ENCODE data around the gene PRKCA. TPM values are rescaled to one million over a fixed set of nuclear protein-coding genes. Genes with fewer than 3 reads are reported as not detected.
"Not testable (repeated sequence)": the region's sequence is repeated elsewhere in the genome, so short reads cannot be mapped to it uniquely, and the experiment has no call there.

The PRKCA gene
- total RNA-seq, 1 donor from 2014 or later, result 3.9 TPM

DNA sequence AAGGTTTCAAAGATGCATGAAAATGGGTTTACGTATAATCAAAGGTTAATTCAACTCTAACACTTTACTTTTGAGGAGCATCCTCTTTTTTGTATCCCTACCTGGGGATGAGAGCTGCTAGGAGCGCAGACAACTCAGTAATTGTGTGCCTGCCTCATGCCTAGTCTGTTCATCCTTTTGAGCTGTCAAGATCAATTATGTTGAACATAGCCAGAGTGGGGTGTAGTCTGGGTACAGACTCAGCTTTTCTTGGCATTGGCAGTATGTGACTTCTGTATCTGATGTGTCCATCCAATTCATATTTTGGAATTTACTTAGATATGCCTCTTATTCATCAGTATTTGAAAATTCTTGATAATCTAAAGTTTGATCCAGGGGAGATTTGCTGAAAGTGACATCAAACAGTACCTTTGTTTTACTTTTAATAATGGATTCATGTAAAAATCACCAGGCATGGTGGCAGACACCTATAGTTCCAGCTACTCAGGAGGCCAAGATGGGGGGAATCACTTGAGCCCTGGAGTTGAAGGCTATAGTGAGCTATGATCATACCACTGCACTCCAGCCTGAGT lies 24.1 kb downstream of the PRKCA start:
- no peak for DNase-seq

DNA sequence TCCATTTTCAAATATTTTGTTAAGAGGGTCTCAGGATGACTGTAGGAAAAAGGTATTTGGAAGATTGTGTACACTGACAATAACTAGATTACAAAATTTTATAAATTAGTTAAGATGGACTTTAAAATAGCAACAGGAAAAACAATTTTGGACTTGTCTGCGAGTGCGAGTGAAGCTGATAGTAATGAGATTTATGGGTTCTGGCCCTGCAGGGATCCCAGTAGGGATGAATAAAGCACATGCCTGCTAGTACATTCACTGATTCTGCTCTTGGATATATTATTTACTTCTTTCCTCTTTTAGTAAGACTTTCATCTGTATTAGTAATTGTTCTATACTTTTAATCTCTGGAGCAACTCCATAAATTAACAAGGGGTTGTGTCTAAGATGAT lies 28.2 kb downstream of the PRKCA start:
- no peak for DNase-seq

DNA sequence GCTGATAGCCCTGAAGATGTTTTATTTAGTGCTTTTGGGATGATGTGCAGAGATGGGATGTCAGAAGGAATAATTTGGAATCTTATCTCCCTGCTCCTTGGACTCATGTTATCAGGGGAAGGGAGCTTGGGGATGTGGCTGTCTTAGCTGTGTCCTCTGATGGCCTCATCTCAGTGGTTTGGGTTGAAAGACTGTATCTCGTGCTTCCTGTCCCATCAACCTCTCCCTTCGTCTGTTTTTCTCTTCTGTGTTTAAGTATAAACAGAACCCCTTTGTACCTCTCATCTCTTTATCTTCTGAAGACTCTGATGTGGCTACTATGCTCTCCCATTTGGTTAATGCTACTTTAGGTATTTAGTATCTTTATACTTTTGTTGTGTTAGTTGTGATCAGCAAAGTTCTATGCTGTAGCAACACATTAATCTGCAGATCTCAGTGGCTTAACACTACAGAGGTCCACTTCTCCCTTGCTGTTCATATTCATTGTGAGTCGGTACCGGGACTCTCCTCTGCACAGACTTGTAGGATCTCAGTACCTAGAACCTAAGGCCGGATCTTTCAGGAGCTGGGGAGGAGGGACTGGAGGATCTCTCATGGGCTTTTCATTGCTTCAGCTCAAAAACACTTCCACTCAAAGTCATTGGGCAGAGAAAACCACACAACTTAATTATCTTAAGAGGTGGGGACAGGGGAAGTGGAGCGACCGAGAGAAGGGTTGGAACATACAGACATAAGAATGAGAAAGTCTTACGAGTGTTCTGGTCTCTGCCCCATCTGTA lies 28.8 kb downstream of the PRKCA start:
- no peak for DNase-seq

DNA sequence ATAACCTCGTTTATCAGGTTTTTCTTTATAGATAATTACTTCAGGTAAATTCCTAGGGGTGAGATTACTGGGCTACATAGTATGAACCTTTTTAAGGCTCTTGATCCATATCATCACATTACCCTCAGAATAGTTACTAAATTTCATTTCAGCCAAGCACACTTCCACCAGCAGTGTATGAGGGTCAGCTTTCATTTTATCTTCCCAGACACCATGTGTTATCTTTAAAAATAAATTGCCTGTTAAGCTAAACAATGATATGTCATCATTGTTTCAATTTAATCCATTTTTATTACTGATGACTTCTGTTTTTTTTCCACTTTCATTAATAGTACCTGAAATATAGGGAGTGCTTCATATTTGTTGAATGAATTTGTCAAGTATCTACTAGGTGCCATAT lies 33.4 kb downstream of the PRKCA start:
- DNase-seq, result no peak

DNA sequence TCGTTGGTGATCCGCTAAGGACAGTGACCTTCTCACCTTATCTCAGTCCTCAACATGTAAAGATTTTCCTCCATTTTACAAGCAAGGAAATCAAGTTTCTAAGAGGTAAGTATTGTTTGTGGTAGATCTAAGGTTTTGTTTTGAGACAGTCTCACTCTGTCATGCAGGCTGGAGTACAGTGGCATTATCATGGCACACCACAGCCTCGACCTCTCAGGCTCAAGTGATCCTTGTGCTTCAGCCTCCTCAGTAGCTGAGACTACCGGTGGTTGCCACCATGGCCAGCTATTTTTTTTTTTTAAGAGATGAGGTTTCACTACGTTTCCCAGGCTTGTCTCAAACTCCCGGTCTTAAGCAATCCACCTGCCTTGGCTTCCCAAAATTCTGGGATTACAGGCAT lies 34.9 kb downstream of the PRKCA start:
- no peak for DNase-seq

DNA sequence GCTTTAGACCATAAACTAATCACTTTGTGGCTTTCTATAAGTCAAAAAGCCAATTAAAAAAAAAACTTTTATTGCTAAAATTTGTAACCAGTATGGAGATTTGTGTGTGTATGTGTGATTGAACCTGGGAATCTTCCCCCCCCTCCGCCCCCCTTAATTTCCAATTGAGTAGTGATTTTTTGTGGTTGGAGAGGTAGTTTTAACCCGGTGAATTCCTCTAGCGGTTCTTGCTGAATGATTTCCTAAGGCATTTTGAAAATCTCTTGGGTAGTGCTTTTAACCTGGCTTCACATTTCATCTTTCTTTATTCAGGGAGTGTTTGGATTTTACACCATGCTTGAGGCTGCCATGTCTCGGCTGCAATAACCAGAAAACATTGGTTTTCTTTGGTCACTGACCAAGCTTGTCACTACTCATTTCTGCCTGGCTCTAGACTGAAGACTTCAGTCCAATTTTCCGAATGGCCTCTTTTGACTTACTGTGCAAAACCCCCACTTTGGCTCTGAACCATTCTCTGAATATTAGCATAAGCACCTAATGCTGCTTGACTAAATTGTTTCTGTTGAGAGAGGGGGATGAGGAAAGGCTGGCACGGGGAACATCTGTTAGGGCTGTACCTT lies 35.6 kb downstream of the PRKCA start:
- no peak for DNase-seq

DNA sequence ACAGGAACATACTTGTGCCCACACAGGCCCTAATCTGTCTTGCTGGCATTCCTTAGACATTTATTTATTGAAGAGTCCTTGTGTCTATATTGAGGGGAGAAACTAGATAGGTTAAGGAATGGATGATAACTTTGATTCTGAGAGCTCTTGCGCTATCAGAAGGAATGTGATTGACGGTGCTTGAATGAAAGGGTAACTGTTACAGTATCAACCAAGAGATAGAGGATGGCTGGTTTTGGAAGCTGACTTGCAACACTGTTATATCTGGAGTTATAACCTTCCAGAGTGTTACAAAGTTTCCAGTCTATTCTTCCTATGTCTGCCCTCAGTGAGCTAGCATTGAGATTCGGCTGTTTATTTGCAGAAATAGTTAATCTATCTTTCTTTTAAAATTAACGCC lies 36.5 kb downstream of the PRKCA start:
- no peak for DNase-seq

DNA sequence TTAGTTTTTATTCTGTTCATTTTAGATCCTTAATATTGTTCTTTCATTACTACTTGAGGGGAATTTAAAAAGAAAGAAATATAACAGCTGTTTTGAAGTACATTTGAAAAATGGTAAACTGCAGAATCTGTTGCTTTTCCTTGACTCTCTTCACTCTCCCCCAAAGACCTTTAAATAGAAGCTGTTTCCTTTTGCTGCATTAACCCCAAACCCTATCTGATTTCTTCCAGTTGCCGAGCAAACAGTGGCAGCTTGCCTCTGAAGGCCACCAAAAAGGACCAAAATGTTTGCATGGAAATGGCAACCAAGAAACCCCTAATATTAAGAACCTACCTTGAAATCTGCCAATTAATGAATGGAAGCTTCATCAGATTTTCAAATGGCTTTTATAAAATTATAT lies 37.1 kb downstream of the PRKCA start:
- no peak for DNase-seq

DNA sequence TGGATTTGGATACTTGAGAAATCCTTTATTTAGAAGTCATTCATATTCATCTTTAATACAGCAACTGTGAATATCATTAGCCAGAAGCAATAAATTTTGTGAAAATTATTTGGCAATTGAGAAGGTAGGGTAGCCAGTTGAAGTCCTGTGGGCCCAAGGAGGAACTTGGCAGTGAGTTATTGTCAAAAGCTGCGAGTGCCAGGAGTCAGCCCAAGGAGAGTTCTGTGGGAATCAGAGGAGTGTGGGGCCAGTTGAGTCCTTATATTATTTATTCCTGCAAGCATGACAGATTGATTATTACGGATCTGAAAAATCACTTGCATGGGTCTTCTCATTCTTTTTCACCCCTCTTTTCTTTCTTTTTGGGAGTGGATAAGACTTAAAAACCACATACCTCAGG lies 38.3 kb downstream of the PRKCA start:
- no peak for DNase-seq

DNA sequence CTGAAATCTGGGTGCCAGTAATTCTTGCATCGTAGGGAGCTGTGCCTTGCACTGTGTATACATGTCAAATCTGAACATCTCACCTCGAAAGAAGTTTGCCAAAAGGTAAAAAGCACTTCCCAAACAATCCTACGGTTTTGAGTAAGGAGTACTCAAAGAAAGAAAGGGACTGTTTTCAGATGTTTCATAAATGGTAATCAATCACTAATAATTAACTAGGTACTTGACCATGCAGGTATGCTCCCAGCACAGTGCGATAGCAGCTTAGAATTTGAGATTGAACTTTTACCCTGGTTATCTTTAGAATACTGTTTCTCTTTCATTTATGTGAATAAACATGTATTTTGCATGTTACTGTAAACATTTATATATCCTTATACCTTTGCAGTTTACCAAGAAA lies 39.0 kb downstream of the PRKCA start:
- DNase-seq, result no peak

DNA sequence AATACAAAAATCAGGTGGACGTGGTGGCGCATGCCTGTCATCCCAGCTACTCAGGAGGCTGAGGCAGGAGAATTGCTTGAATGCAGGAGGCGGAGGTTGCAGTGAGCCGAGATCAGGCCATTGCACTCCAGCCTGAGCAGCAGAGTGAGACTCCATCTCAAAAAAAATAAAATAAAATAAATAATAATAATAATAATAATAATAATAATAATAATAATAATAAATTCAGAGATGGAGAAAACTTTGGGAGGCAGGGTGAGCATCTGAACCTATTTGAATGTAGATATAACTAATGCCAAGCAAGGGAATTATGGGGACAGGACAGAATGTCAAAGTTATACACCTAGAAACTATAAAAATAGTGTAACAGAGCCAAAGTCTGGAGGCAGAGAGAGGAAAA lies 39.9 kb downstream of the PRKCA start:
- DNase-seq, result not testable (repeated sequence)

DNA sequence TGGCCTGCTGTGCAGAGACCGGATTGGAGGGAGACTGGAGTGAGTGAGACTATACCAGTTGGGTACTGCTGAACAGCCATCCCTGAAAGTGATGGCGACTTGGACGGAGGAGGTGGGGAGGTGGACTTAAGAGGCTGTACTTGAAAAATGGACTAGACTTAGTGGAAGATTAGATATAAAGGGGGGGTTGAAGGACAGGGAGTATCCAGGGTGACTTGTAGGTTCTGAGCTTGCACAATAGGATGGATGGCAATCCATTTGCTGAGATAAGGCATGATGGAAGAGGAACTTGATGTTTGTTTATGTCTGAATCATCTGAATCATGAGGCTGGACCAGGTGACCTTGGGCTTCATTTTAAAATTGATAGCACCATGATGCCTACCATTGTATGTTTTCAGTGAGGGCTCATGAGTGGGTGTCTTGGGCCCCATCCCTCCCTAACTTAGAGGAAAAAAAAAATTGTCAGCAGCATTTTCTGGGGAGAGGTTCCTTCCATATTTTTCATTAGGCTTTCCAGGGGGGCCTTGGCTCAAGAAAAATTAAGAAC lies 41.2 kb downstream of the PRKCA start:
- DNase-seq, result no peak

DNA sequence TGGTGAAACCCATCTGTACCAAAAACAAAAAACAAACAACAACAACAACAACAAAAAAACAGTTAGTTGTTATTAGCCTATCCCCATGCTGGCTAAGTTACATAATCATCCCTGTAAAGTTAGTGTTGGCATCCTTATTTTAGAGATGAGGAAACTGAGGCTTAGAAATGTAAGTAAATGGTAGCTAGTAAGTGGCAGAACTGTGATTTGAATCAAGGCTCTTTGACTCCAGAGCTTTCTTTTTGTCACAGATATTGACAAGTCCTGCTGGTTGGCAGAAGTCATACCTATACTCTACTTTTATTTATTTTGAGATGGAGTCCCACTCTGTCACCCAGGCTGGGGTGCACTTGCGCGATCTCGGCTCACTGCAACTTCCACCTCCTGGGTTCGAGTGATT lies 42.1 kb downstream of the PRKCA start:
- no peak for DNase-seq

DNA sequence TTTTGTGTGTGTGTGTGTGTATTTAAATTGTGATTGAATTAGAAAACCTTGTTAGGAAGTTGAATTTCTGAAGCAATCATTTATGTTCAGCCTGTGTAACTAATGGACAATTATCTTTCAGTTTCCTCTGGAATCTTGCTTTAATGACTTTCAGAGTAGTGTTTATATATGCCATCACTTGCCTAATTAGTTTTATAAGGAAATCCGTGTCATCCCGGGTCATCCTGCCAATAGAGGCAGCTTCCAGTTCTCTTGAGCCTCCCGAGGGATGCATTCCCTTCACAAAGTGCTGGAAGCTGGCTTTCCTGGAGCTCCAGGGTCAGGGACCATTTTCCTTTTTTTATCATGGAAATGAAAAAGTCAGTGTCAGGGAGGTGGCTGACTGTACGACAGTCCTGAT lies 42.9 kb downstream of the PRKCA start:
- DNase-seq, result no peak

DNA sequence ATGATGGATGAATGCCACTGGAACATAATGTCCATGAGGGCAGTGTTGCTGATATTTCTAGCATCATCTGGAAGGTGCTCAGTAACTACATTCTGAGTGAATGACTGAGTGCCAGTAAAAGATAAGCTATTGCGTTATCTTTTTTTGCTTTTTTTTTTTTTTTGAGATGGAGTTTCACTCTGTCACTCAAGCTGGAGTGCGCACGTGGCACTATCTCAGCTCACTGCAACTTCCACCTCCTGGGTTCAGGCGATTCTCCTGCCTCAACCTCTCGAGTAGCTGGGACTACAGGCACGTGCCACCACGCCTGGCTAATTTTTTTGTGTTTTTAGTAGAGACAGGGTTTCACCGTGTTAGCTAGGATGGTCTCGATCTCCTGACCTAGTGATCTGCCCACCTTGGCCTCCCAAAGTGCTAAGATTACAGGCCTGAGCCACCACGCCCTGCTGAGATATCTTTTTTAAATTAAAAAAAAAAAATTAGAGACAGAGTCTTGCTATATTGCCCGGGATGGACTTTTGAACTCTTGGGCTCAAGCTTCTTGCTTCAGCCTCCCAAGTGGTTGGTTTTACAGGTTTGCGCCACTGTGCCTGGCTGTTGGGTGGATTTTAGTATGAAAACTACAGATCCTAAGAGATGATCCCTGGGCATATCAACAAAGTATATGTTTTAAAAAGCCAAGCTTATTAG lies 43.7 kb downstream of the PRKCA start:
- DNase-seq, result not testable (repeated sequence)

DNA sequence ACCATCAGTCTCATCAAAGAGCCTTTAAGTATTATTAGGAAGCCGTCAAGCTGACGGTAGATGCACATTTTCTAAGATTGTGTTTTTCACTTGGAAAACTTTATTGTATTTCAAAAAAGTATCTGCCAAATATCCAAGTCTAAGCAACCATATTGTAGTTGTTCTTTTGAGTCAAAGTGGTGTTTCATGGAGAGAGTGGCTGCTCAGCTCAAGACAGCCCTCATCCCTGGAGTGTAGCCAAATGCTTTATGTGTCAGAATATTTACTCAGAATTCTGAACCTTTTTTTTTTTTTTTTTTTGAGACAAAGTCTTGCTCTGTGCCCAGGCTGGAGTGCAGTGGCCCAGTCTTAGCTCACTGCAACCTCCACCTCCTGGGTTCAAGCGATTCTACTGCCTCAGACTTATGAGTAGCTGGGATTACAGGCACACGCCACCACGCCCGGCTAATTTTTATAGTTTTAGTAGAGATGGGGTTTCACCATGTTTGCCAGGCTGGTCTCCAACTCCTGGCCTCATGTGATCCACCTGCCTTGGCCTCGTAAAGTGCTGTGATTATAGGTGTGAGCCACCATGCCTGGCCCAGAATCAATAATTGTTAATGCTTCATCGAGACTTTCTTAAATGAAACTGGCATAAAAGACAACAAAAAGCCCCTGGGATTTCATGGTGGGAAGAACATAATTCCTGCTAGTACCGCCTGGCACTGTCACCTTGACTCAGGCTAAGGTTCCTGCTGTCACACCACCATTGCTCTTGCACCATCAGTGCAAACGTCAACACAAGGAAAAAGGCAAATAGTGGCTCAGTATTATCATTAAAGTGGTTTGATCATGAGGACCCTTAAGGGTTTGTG lies 45.5 kb downstream of the PRKCA start:
- DNase-seq, result no peak

DNA sequence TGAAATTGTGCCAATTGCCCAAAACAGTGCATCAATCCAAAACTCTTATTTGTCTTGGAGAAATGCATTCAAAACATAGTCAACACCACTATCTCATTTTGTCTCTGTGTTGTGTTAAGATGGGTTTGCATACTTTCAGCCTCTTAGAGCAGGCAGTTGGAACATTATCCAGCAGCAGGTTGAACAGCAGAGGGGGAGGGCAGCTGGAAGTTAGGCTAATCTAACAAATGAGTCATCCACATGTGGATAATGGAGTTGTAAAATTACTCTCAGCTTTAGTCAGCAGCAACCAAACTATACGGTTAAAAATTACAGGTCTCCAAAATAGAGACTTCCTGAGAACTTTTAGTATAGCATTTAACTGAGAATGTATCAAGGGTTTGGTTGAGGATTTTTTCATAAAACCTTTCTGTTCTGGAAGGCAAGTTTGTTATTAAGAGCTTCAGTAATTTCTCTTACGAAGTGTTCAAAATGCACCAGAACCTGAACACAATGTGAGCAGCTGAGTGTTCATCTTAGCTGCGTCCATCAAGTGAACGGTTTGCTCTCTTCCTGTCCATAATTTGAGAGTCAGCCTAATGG lies 46.3 kb downstream of the PRKCA start:
- no peak for DNase-seq

DNA sequence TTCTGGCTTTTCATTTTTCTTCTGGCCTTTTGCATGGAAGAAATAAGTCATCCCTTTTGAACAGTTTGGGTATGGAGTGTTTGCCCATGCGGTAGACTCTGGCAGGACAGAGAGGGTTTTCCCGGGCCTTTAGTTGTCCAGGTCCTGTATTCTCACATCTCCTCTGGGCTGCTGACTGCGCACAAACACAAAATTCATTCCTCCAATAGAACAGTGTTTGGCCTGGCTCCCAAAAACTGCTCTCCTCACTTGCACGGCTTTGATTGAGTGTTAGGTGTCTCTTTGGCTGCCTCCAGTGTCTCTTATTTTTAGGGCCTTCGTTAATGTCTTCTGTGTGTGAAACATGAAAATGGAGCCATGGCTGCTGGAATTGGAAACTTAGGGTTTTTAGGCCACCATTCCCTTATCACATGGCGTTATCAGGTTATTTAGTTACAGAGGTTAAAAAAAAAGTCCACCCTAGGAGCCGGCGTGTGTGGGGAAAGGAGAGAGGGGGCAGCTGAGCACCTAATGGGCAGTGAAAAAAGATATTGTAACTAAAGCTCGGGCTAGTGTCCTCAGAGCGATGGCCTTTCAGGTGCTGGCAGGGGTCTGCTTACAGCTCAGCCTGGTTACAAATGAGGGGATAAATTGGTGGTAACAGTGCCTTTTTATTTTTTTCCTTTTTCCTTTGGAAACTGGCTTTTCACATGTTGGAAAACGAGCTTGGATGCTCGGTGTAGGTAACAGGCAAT lies 47.3 kb downstream of the PRKCA start:
- no peak for DNase-seq

DNA sequence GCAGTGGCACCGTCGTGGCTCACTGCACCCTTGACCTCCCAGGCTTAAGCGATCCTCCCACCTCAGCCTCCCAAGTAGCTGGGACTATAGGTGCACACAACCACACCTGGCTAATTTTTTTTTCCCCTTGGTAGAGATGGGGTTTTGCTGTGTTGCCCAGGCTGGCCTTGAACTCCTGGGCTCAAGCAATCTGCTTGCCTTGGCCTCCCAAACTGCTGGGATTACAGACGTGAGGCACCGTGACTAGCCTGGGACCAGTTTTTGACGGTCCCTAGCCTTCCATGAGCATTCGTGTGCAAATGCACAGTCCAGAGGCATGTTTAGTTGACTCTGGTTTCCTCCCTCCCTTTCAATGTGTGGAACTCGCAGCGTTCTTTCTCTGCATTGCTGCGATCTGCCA lies 48.2 kb downstream of the PRKCA start:
- DNase-seq, result not testable (repeated sequence)

DNA sequence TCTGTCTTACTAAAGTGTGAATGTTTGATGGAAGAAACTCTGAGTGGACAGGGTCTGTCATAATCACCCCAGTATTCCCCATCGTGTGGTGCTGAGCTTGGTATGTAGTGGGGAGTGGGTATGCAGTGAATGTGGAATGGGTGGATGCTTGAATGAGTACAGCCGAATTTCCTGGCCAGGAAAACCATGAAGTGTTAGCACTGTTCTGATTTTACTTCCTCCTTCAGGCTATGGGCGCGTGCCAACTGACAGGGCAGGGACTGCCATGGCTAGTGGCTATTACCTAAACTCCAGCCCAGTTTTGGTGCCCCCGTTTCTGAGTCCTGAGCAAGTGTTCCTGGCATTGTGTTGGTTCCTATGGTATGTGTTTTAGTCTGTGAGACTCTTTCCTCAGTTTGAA lies 48.6 kb downstream of the PRKCA start:
- no peak for DNase-seq

DNA sequence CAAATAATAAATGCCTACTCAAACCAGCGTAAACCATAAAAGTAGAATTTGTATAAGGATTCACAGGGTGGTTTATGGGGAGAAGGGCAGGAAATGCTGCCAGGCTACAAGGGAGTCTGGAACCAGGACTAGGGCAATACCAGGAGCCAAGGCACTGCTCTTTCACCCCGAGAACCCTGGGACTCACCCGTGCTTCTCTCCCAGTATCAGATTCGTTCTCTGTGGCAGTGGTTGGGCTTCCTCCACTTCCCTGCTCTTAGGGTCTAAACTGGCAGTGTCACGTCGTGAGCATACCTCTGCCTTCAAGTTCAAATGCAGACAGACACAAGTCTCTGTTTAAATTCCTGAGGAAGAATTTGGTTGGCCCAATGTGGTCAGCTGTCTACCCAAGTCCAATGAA lies 49.3 kb downstream of the PRKCA start:
- no peak for DNase-seq

Measured in skin of body (tissue), 2 donors.